ENCODE data around the gene STAT6. TPM values are rescaled to one million over a fixed set of nuclear protein-coding genes. Genes with fewer than 3 reads are reported as not detected.

STAT6 gene
- total RNA-seq (2014; rRNA removed; shearing (Covaris generic)): 62.6 and 64.9 TPM in 2 replicates

GRCh38 chr12:57111031-57111734, at the start of gene STAT6:
Gene STAT6 (minus strand): TSS chr12:57111362. CDS start chr12:57108278, 3,084 bp downstream.
- DNase-seq (ENCODE audit: low spot score): no peak
- in situ Hi-C loops (cut with HindIII; ENCODE audit: low sequenced_read_pairs): no loop called here

DNA sequence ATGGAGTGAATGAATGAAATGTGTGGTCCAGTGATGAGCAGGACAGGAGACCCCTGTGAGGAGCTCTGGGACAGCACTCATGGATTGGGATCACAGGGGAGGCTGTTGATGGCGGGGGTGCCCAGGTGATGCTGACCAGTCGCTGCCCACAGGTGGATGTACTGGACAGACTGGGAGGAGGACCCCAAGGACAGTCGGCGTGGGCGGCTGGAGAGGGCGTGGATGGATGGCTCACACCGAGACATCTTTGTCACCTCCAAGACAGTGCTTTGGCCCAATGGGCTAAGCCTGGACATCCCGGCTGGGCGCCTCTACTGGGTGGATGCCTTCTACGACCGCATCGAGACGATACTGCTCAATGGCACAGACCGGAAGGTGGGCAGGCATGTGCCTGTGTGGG, 49.6 kb upstream of the STAT6 start:
- in situ Hi-C loops (cut with HindIII; ENCODE audit: low sequenced_read_pairs): no loop called here
- DNase-seq (ENCODE audit: low spot score): no peak

- in situ Hi-C loops (cut with HindIII; ENCODE audit: low sequenced_read_pairs): no loop called here
- DNase-seq (ENCODE audit: low spot score): no peak
Observed at GRCh38 chr12:57160040-57160439, 48.9 kb upstream of the STAT6 start.

GRCh38 chr12:57159311-57159710, 48.1 kb upstream of the STAT6 start:
- no peak for DNase-seq (ENCODE audit: low spot score)
- in situ Hi-C loops (cut with HindIII; ENCODE audit: low sequenced_read_pairs): no loop called here

DNA sequence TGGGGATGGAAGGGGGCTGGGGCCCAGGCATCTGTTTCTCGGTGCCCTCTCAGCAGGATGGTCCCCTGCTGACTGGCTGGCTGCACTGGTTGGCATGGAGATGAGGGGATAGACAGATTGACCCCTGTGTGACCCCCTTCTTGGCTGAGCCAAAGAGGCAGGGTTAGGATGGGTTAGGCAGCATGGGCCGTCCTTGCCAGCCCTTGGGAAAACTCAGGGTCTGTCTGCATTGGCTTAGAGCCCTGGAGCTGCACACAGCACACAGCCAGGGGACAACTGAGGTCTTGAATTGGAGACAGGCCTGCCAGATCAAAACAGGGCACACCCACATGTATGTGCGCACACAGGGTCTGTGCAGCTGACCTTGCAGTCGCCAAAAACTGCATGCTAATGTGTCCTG, 47.5 kb upstream of the STAT6 start:
- in situ Hi-C loops (cut with HindIII; ENCODE audit: low sequenced_read_pairs): no loop called here
- DNase-seq (ENCODE audit: low spot score): no peak

DNA sequence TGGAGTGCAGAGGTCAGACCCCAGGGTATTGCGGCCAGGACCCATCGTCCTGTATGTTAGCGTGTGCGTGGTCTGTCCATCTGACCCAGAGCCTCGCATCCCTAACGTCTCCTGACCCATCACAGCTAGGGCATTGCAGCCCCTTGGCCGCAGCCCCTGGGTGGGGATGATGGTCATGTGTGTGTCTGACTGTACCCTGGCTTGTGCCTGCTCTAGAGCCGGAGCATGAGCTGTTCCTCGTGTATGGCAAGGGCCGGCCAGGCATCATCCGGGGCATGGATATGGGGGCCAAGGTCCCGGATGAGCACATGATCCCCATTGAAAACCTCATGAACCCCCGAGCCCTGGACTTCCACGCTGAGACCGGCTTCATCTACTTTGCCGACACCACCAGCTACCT, 47.0 kb upstream of the STAT6 start:
- in situ Hi-C loops (cut with HindIII; ENCODE audit: low sequenced_read_pairs): no loop called here
- no peak for DNase-seq (ENCODE audit: low spot score)

GRCh38 chr12:57157588-57158173, 46.5 kb upstream of the STAT6 start:
- DNase-seq (ENCODE audit: low spot score): no peak
- in situ Hi-C loops (cut with HindIII; ENCODE audit: low sequenced_read_pairs): no loop called here

DNA sequence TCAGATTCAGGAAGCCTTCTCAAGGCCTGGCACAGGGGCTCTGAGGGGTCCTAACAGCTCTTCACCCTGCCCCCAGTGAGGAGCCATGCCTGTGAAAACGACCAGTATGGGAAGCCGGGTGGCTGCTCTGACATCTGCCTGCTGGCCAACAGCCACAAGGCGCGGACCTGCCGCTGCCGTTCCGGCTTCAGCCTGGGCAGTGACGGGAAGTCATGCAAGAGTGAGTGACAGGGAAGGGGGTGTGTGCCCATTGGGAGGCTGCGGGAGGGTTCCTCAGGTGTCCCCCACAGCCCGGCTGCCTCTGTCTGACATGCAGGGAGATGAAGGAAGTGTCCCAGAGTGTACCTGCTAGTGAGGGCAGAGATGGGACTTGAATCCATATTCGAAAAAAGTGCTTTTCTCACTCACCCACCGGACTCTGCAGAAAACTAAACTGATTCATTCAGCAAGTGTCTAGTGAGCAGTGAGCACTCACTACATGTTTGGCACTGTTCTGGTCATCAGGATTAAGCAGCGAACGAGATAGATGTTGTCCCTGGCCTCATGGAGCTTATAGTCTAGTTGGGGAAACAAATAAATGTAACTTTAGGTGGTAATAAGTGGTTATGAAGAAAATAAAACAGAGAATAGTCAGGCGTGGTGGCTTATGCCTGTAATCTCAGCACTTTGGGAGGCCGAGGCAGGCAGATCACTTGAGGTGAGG, 45.7 kb upstream of the STAT6 start:
- in situ Hi-C loops (cut with HindIII; ENCODE audit: low sequenced_read_pairs): no loop called here
- DNase-seq (ENCODE audit: low spot score): no peak

DNA sequence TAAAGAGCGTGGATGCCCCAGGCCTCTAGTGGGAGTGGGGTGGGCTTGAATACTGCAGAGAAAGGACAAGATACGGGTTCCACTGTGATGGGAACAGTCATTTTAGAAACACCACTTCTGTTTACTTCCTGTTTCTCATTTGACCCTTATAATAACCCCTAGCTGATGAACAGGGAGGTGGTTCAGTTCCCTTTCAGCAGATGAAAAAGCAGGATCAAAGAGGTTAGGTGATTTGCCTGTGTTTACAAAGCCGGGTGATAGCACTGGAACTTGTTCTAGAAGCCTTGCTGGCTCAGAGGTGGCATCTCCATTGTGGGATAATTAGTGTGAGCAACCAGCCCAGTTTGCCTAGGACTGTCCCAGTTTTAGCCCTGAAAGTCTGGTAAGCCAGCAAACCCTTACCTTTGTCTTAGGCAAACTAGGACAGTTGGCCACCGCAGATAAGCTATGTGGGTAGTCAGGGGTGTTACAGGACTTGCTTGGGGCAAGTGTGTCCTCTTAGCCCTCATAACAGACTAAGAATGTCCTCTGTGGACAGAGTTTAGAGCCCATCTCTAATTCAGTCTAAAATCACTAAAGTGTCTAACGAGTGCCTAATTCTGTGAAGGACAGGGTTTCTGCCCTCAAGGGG, 43.8 kb upstream of the STAT6 start:
- no peak for DNase-seq (ENCODE audit: low spot score)
- in situ Hi-C loops (cut with HindIII; ENCODE audit: low sequenced_read_pairs): no loop called here

GRCh38 chr12:57154076-57154475, 42.9 kb upstream of the STAT6 start:
- in situ Hi-C loops (cut with HindIII; ENCODE audit: low sequenced_read_pairs): no loop called here

DNA sequence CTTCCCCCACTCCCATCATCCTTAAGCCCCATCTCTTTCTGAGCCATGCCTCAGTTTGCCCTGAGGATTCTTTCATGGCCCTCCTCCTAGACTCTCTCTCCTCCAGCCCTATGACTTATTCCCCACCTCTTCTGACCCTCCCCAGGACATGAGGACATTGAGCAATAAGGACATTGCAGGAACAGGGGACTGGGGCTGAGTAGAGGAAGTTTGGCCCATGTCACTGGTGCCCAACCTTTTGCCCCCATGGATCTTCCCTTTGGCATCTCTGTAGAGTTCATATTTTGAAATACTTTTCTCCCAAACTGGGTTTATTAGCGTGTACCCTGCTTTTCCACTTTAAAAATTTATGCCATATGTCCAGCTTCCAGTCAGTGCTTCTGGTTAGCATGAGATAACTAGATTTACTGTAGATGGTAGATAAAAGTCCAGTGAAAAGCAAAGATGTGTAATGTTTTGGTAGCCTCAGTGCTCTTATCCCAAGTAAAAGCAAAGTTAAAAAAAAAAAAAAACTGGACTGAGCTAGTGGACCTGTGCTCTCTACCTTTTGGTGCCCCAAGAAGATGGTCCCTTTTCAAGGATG, 42.3 kb upstream of the STAT6 start:
- in situ Hi-C loops (cut with HindIII; ENCODE audit: low sequenced_read_pairs): no loop called here
- DNase-seq (ENCODE audit: low spot score): no peak

More at GRCh38 chr12:57154076-57154475, 42.9 kb upstream of the STAT6 start:
- DNase-seq (ENCODE audit: low spot score): no peak

DNA sequence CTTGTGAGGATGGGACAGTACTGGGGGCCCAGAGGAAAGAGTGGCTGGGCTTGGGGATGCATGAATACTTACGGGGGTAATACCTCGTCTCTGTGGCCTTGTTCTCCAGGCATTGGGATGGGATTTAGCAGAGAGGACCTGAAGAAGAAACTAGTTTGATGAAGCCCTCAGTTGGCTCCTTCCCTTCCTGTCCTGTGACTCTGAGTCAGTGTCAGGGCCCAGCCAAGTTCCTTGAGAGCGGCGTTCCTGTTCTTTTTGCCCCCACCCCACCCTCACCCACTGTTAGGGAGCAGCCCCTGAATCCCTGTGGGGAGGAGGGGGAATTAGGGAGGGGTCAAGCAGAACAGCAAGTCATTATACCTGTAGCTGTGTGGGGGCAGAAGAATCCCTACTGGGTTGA, 41.5 kb upstream of the STAT6 start:
- no peak for DNase-seq (ENCODE audit: low spot score)
- in situ Hi-C loops (cut with HindIII; ENCODE audit: low sequenced_read_pairs): no loop called here

DNA sequence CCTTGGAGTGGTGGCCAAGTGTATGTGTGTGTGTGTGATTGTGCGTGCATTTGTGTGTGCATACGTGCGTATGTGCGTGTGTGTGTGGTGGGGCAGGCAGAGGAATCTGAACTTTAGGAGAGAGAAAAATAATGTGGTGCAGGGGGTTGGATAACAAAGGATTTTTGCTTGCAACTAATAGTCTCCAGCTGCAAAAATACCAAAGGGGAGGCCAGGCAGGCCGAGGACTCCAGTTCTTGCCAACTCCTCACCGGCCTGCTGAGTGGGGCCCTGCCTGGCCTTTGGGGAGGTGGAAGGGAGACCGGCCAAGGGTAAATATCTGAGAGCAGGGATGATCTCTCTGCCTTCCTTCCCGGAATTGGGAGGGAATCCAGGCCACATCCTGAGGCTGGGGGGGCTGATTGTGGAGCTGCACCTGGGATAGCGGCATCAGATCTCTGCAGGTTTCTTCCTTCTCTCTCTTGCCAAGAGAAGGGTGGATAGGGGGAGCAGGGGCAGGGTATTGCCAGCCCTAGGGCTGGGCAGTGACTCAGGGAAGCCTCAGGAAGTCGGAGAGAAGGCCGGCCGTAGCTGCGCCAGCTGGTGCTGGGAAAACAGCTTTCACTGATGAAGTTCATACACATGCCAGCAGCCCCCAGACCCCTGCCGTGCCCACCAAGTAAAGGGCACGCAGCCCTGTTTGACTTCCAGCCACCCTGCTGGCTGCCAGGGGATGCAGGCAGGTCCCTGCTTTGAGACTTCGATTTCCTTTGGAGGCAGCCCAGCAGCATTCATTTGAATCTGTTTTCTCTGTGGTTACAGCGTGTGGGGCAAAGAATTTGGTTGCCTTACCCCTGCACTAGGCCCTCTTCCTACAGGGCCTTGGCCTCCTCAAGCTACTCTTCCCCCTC, 40.8 kb upstream of the STAT6 start:
- peak; percentile 97 for DNase-seq (ENCODE audit: low spot score)
- in situ Hi-C loops (cut with HindIII; ENCODE audit: low sequenced_read_pairs): no loop called here

DNA sequence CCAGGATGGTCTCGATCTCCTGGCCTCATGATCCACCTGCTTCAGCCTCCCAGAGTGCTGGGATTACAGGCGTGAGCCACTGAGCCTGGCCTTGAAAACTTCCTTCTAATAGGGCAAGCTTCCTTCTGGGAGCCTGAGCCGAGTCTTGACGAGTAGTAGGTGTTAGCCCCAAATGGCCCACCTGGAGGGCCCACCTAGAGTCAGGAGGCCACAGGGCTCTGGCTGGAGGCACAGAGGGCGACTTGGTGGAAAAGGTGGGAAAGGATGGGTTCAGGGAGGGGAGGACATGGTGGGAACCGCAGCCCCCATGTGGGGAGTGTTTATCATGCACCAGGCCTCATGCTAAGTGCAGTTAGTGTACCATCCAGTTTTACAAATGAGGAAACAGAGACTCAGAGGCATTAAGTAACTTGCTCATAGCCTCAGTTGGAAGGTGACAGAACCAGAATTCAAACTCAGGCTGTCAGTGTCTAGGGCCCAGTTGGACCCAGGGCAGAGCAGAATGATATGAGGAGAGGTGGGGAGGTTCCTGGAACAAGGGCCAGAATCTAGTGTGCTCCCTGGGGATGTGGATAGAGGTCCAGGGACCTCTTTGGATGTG, 39.3 kb upstream of the STAT6 start:
- in situ Hi-C loops (cut with HindIII; ENCODE audit: low sequenced_read_pairs): no loop called here
- no peak for DNase-seq (ENCODE audit: low spot score)

DNA sequence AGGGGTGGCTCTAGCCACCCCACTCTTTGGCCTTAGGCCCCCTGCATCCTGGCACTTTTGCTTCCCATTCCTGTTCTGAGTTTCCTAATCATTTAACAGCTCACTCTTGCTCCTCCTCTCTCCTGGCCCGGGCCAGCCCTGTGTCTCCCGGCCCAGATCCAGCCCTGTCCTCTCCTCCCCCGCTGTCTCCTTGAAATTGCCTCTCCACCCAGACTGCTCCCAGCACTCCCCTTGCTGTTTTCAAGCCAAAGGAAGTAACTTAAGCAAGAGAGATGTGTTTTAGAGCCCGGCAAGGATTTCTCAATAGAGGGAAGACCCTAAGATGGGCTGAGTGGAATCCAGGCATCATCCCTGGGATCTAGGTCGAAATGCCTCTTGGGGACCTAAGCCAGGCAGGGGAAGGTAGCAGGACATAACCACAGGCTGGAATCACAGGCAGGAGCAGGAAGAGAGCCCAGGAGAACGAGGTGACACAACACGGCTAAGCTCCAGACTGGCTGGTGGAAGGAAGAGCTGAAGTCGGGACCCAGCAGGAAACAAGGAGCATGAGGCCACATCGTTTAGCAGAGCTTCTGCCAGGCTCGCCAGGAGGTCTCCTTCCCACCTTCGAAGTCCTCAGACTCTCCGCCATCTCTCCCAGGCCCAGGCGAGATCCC, 38.2 kb upstream of the STAT6 start:
- in situ Hi-C loops (cut with HindIII; ENCODE audit: low sequenced_read_pairs): no loop called here
- DNase-seq (ENCODE audit: low spot score): peak; percentile 77

GRCh38 chr12:57148469-57149244, 37.5 kb upstream of the STAT6 start:
- DNase-seq (ENCODE audit: low spot score): no peak
- in situ Hi-C loops (cut with HindIII; ENCODE audit: low sequenced_read_pairs): no loop called here
